Coronary artery (tissue), 2 donors: ENCODE results near the gene TMEM141.
"Not testable (repeated sequence)": the region's sequence is repeated elsewhere in the genome, so short reads cannot be mapped to it uniquely, and the experiment has no call there.

Experiments
- DNase-seq: peaks from one replicate; pipeline ENCODE4 v3.0.0-alpha.2; 2017; ENCODE audit warnings: low spot score
- H3K27ac ChIP-seq, 2 donors: fragments of 200-600 bp; sonication (generic); one replicate each; pipeline ENCODE4 v1.5.1; 2016 to 2019
- H3K4me3 ChIP-seq: fragments of 200-600 bp; sonication (generic); 2 replicates; pipeline ENCODE4 v1.5.1; 2016; ENCODE audit warnings: mild to moderate bottlenecking, moderate library complexity
- TF ChIP-seq, protein P1 (sequence below): fragments of 200-600 bp; sonication (generic); IDR thresholded peaks from one replicate; pipeline ENCODE4 v1.5.1; 2019; ENCODE audit warnings: antibody characterized with exemption

Gene TMEM141

DNA sequence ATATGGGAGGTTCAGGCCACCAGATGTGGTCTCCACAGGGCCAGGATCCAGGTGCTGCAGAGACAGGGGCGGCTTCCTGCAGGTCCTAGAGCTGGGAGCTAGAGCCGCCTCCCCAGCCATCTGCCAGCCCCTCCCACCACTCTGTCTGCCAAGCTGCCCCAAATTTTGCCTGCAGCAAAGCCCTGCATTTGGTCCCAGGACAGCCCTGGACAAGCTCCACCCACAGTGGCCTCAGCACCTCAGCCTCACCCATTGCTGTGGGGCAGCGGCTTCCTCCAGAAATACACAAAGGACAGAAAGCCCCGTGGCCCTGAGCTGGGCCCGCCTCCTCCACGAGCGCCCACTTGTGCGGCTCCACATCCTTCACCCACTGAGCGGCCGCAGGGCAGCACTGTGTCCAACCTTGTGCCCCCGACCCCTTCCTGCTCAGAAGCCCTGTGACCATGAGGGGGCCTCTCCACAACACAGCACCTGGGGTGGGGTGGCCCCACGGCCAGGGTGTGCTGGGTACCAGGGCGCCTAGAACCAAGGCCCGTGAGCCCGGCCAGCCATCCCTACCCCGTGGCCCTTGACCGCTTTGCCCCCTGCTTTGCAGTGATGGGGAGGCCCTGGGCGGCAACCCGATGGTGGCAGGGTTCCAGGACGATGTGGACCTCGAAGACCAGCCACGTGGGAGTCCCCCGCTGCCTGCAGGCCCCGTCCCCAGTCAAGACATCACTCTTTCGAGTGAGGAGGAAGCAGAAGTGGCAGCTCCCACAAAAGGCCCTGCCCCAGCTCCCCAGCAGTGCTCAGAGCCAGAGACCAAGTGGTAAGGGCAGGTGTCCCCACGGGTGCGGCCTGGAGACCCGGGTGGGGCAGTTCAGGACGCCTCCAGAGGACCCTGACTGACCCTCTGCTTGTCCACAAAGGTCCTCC, 47.4 kb downstream of the TMEM141 start:
- Histone ChIP-seq H3K27ac (no peak overlapping the region), H3K4me3 (no peak overlapping the region)
- no peak for DNase-seq
- TF ChIP-seq, protein P1, sequence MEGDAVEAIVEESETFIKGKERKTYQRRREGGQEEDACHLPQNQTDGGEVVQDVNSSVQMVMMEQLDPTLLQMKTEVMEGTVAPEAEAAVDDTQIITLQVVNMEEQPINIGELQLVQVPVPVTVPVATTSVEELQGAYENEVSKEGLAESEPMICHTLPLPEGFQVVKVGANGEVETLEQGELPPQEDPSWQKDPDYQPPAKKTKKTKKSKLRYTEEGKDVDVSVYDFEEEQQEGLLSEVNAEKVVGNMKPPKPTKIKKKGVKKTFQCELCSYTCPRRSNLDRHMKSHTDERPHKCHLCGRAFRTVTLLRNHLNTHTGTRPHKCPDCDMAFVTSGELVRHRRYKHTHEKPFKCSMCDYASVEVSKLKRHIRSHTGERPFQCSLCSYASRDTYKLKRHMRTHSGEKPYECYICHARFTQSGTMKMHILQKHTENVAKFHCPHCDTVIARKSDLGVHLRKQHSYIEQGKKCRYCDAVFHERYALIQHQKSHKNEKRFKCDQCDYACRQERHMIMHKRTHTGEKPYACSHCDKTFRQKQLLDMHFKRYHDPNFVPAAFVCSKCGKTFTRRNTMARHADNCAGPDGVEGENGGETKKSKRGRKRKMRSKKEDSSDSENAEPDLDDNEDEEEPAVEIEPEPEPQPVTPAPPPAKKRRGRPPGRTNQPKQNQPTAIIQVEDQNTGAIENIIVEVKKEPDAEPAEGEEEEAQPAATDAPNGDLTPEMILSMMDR = no peak

DNA sequence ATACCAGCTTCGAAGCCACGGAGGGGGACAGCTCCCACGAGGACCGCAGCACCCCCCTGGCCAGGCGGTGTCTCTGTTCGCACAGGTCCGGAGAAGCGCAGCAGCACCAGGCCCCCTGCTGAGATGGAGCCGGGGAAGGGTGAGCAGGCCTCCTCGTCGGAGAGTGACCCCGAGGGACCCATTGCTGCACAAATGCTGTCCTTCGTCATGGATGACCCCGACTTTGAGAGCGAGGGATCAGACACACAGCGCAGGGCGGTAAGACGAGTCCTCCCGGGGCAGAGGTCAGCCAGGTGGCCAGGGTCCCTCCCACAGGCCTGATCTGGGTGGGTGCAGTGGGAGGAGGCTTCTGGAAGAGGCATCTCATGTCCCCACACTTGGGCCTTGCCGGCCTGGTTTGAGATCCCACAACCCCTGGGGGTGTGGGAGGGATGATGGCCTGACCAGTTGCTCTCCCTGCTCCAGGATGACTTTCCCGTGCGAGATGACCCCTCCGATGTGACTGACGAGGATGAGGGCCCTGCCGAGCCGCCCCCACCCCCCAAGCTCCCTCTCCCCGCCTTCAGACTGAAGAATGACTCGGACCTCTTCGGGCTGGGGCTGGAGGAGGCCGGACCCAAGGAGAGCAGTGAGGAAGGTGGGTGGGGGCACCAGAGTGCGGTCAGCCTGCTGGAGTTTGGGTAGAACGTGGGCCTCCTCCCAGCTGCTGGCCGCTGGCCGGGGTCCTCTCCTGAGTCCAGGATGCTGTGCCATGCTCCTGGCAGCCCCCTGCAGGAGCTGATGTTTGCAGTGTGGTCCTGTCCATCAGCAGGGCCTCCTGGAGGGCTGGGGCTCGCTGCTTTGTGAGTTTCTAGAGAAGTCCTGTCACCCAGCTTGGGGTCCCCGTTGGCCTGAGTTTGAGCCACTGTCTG, 48.3 kb downstream of the TMEM141 start:
- no peak overlapping the region for H3K27ac ChIP-seq
- no peak overlapping the region for H3K4me3 ChIP-seq
- DNase-seq = no peak
- TF ChIP-seq, protein P1 = no peak

DNA sequence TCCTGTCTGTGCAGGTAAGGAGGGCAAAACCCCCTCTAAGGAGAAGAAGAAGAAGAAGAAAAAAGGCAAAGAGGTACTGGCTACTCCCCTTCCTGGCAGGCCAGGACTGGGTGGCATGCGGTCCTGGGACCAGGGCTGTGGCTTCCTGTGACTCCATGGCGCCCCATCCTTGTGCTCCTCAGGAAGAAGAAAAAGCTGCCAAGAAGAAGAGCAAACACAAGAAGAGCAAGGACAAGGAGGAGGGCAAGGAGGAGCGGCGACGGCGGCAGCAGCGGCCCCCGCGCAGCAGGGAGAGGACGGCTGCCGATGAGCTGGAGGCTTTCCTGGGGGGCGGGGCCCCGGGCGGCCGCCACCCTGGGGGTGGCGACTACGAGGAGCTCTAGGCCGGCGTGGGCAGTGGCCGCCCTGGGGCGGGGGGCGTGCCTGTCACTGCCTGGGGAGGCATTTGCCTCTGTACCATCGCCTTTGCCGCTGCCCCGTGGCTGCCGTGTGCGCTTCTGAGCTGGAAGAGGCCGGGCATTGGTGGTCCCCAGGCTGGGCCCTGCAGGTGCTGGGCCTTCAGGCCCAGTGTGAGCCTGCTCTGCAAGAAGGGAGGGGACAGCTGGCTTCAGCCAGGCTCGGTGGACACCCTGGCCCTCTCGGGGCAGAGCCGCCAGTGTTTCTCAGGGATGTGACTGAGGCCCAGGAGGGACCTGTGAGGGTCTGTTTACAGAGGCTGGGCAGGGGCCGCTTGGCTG, 49.2 kb downstream of the TMEM141 start:
- no peak for DNase-seq
- TF ChIP-seq, protein P1 = no peak
- H3K4me3 ChIP-seq = no peak overlapping the region
- no peak overlapping the region for H3K27ac ChIP-seq

DNA sequence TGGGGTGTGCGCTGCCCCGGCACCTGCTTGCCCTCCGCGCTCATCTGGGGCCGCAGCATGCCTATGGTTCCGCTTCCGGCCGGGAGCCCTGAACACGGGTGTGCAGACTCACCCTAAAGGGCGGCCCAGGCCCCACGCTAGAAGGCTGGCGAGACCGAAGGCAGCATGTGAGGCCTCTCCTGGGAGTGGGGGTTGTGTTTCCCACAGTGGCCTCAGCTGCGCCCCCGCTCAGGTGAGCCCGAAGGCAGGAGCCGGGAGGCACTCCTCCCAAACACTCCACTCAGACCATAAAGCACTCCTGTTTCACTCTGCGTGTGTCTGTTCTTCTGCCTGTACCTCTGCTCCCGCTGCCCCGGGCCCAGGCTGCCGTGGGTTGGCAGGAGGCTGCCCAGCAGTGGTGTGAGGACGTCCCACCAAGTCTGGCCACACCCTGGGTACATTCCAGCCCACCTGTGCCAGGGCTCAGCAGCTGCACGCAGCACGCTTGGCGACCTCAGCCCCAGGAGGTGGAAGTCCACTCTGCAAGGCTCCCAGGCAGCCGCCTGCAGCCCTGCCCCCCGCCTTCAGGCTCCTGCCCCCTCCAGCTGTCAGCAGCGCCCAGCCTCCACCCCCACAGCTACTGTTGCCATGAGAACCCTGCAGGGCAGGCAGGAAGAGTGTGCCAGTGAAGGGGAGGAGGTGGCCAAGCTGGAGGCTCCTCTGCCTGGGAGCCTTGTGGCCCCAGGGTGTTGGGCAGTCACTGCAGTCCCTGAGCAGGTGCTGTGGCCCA, 49.9 kb downstream of the TMEM141 start:
- TF ChIP-seq, protein P1 = no peak
- H3K27ac ChIP-seq = no peak overlapping the region
- no peak for DNase-seq
- no peak overlapping the region for H3K4me3 ChIP-seq

DNA sequence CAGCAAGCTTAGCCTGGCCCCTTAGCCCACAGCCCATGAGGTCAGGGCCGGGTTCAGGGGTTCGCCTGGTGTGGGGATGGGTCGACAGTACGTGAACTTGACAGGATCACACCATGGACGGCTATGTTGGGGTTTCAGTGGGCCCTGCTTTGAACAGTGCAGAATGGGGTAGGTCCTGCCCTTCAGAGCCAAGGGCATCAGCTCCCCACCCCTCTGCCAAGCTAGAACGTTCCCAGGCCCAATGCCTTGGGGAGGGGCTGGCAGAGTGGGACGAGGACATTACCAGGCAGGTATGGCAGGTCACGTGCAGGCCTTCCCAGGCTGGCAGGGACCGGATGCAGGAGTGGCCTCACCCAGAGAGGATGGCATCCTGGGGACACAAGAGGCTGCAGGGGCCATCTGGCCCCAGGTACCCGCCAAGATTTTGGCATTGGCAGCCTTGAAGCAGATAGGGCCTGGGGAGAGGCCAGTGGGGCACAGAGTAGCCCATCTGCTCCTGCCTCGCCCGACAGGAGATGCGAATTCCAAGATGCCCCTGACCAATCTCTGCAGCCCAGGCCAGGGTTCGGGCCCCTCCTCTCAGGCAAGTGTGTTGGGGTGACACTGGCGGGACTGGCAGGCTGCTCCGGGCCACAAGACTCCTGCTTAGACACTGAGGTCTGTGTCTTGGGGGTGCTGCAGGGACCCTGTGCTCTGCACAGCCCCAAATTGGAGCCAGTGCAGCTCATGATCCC, 50.7 kb downstream of the TMEM141 start:
- peak overlapping the region in 1 of 2 donors; percentile 77 for H3K27ac ChIP-seq
- not testable (repeated sequence) for DNase-seq
- peak overlapping the region; percentile 72 for H3K4me3 ChIP-seq

DNA sequence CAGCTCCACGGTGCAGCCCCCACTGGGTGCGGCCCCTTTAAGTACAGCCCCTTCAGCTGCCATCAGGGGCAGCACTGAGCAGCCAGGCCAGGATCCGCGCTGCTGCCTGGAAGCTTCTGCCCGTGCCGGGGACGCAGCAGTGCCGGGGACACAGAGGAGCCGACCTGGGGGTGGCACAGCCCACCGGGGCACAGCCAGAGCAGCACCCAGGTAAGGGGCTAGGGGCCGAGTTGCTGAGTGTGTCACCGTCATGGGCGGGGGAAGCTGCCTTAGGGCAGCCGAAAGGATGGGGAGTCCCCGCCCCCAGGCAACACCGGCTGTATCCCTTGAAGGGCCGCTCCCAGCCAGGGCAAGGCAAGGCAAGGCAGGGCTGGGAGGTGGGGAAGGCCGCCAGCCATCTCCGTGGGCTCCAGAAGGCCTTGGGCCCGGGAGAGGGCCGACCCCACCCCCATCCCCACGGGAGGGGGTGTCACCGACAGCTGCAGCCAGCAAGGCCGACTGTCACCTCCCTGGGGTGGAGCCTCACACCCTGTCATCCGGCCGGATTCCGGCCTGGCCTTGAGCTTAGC, 51.3 kb downstream of the TMEM141 start, which contains the start of gene AJM1:
Gene AJM1 (plus strand): TSS at position 99 of the 569 bp plus-strand sequence. CDS start 1,937 bp downstream, outside the sequence.
- H3K27ac ChIP-seq = peak within 1 kb of the TSS in 1 of 2 donors; percentile 77
- peak; percentile 88 for DNase-seq
- H3K4me3 ChIP-seq = peak within 1 kb of the TSS; percentile 72
- TF ChIP-seq, protein P1 = peak; percentile 87
